NOMO-1 (cell line): ENCODE data around the gene SEPTIN11.

Source experiments
- DNase-seq, 2 experiments: peaks; one replicate each; lab custom pipeline; 2025; ENCODE audit not compliant: unreplicated experiment in 2 of 2; lab: John Stamatoyannopoulos, UW

SEPTIN11 gene

DNA sequence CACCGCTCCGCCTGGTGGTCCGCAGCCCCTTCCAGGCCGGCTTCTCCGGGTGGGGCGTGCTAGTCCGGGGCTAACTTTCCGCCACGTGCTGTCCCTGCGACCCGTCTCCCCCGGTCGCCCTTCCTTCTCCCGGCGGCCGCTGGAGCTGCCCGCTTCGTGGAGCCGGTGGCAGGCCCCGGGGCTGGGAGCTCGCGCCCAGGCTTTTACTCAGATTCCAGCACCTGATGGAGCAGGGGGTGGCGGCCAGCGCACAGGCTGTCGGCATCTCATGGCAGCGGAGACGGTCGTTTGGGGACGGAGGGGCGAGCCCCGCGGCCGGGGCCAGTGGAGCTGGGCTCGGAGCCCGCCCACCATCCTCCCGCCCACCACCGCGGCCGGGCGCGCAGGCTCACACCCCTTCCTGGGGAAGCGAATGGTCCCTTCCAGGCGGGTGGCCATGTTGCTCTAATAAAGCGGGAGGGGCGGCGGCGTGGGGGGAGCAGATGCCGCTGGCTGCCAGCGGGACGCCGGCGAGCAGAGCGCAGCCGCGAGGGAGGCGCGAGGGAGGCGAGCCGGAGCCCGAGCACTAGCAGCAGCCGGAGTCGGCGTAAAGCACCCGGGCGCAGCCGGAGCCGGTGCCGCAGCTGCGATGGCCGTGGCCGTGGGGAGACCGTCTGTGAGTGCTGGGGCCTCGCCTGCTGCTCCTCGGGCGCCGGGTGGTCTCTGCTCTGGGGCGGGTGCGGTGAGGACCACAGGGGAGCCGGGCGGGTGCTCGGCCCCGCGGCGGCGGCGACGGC lies at the start of gene SEPTIN11:
Gene SEPTIN11 (plus strand): TSS at position 477 of the 776 bp plus-strand sequence. CDS start 152 bp downstream, at position 629.
- peak; percentile 79 to 86 for DNase-seq

DNA sequence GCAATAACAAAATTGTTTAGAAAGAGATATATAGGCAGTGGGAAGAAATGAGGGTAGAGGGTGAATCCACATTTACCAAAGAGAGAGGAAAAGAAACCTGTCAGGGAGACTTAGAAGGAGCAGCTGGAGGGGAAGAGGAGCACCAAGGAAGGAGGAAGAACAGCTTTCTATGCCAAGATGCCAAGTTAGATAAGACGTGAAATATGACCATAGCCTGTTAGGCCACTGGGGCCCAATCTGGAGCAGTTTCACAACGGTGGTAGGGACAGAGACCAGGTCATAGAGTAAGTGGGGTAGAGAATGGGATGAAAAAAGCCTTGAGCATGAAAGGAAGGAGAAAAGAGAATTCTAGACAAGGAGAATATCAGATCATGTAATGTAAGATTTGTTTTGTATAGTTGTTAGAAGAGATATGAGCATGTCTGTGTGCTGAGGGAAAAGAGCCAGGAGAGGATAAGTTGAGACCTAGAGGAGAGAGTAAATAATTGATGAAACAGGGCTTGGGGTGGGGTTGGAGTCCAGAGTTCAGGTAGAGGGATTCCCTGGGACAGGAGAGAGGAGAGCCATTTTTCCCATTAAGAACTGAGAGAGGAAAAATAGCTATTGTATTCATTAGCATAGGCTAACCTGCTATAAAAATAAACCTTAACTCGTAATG lies 47.2 kb upstream of the SEPTIN11 start:
- DNase-seq, result no peak

DNA sequence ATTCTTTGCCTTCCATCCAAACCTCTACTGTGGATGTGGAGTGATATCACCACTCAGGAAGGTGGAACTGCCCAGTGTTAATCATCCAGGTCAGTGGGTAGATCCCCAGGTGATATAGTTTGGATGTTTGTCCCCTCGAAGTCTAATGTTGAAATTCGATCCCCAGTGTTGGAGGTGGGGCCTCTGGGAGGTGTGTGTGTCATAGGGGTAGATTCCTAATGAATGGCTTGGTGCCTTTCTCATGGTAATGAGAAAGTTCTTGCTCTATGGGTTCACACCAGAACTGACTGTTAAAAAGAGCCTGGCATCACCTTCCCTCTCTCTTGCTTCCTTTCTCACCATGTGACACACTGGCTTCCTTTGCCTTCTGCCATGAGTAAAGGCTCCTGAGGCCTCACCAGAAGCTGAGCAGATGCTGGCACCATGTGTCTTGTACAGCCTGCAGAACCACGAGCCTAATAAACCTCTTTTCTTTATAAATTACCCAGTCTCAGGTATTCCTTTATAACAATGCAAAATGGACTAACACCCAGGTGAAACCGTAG lies 44.8 kb upstream of the SEPTIN11 start:
- DNase-seq, result no peak

DNA sequence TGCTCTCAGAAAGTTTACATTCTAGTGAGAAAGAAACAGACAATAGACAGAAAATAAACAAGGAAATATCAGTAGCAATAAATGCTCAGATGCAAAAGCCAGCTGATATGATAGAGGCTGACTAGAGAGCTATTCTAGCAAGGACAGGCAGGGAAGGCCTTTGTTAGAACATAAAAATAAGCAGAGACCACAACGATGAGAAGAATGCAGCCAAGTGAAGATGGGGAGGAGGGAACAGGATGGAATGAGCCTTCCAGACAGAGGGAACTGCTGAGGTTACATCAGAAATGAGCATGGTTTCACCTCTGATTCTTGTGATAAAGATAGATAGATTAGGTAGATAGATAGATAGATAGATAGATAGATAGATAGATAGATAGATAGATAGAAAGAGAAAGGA lies 44.0 kb upstream of the SEPTIN11 start:
- no peak for DNase-seq

DNA sequence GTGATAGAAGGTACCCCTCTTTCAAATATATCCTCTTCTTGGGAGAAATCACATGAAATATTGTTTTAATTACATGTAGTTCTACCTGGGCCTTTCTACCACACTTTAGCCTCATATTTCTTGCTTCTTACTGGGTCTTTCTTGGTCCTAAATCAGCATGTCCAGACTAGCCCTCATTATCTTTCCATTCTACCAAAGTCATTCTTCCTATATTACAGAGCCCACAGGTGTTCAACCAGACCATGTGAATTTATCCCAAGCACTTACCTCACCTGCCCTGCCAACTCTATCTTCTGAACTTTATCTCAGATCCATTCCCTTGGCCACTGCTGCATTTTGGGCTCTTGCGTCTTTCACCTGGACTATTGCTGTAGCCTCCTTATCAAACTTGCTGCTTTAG lies 39.8 kb upstream of the SEPTIN11 start:
- no peak for DNase-seq

DNA sequence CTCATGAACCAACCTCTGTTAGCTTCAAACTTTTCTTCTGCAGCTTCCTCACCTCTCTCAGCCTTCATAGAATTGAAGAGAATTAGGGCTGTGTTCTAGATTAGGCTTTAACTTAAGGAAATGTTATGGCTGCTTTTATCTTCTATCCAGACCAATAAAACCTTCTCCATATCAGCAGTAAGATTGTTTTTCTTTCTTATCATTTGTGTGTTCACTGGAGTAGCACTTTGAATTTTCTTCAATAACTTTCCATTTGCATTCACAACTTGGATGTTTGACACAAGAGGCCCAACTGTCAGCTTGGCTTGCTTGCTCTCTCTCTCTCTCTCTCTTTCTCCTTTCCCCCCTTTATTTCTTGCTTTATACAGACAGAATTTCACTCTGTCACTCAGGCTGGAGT lies 28.8 kb upstream of the SEPTIN11 start:
- DNase-seq, result no peak

DNA sequence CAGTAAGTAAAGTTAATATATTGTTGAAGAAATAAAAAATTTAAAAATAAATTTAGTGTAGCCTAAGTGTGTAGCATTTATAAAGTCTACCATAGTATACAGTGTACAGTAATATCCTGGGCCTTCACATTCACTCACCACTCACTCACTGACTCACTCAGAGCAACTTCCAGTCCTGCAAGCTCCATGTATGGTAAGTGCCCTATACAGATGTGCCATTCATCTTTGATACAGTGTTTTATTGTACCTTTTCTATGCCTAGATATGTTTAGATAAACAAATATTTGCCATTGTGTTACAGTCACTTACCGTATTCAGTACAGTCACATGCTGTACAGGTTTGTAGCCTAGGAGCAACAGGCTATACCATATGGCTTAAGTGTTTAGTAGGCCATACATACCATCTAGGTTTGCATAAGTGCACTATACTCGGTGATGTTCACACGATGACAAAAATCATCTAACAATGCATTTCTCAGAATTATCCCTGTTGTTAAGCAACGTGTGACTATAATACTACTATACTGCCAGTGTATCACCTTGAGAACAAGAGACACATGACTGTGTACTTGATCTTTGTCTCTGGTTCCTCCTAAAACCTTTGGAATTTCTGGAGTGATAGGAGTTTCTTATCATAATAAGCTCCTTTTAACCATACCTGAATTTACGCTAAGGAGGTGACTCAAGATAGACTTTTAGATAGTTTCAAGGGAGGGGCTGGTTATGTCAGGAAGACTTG lies 25.8 kb upstream of the SEPTIN11 start:
- no peak for DNase-seq

DNA sequence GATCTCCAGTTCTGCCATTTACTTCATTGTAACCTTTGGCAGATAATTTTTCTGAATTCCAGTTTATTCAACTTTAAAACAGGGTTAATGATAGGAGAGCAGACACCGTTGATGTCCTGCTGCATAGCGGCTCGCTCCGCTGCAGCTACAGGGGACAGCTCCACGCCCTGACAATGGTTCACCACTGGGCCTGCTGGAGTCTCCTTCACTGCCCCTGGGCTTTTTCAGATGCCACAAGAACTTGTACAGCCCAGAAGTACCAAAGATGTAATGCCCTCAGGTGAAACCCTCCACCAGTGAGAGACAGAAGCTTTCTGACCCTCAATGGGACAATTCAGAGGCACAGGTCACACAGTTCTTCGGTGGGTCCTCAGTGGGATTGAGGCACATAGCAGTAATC lies 22.7 kb upstream of the SEPTIN11 start:
- DNase-seq, result no peak

DNA sequence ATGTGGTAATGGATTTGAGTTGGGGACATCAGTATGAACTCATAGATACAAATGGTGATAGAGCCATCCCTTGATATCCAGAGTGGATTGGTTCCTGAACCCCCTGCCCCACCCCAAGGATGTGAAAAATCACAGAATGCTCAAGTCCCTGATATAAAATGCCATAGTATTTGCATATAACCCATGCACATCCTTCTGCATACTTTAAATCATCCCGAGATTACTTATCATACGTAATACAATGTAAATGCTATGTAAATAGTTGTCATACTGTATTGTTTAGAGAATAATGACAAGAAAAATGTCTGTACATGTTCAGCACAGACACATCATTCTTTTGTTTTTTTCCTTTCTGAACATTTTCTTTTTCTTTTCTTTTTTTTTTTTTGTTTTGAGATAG lies 18.9 kb upstream of the SEPTIN11 start:
- DNase-seq, result no peak

DNA sequence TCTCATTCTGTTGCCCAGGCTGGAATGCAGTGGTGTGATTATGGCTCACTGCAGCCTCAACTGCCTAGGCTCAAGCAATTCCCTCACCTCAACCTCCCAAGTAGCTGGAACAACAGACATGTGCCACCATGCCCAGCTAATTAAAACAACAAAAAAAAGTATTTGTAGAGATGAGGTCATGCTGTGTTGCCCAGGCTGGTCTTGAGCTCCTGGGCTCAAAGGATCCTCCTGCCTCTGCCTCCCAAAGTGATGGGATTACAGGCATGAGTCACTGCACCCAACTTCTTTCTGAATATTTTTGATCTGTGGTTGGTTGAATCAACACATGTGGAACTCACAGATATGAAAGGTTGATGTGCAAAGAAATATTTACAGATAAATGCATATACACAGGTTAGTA lies 18.5 kb upstream of the SEPTIN11 start:
- no peak for DNase-seq

DNA sequence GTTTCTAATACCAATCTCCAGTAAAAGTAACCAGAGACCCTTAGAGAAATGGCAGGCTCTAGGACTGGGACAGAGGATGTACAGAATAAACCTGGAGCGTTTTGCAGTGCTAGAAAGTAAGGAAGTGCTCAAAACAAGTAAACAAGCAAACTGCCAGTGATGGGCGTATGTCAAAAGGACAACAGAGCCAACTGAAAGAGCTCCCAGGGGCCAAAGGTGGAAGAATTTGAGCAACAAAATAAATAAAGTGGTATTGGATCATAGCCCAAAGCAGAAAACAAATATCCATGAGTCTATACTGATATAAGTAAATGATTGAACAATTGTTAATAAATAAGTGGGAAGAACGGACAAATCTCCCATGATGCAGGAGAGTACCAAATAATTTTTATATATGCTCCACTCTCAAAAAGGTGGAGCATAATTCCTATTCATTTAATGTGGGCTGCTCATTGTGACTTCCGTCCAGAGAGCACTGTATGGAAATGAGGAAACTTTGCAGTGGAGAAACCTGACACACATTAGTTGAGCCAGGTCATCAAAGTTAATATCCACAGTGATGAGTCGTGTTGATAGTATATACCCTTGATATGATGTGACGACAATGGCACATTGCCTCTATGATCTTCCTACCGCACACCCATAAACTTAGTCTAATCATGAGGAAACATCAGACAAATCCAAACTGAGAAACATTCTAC lies 17.8 kb upstream of the SEPTIN11 start:
- DNase-seq, result no peak

DNA sequence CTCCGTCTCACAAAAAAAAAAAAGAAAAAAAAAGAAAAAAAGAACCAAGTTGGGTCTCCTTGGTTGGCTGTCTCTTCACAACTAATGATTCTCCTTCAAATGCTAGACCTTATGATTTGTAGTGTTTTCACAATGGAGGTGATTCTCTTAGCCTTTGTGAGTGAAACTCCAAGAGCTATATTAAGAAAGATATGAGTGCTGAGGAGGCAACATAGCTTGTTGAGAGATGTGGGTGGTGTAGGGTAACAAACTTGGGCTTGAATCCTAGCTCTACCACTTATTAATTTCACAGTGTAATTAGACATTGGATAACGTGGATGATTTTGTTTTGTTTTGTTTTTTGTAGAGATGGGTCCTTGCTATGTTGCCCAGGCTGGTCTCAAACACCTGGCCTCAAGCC lies 10.4 kb upstream of the SEPTIN11 start:
- no peak for DNase-seq

DNA sequence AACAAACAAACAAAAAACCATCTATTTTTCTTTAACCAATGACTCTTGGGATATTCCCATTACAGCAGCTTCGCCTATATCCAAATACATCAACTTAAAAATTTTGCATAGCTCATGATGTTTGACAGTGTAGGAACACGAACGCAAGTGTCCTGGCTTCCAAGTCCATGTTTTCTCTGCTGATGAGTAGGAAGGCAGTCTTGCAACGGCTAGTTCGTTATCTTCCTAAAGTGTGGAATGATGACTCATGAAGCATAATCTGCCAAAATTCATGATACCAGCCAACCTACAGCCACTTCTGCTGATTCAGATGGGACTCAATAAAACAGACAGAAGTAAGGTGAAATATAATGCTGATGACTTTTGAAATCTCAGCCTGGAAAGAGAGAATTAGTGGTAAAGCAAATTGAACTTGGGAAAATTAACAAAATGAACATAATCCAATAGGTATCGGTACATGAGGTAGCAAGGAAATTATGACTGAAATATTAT lies 6.4 kb upstream of the SEPTIN11 start:
- DNase-seq, result no peak

DNA sequence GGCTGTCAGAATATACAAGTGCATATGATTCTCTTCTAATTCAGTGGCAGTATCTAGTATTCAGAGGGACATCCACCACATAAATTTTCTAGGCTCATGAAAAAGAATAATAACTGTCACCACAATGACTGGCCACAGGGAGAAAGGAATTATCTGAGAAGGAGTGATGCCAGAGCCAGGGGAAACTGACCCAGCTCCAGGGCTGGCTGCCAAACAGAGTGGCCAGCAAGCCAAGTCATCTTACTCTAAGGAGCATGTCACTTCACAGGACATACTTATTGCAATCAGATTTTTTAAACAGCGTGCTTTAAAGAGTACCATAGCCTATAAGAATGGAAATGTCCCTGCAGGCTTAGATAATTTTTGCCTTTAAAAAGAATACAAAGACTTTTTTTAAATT lies 5.8 kb upstream of the SEPTIN11 start:
- no peak for DNase-seq

DNA sequence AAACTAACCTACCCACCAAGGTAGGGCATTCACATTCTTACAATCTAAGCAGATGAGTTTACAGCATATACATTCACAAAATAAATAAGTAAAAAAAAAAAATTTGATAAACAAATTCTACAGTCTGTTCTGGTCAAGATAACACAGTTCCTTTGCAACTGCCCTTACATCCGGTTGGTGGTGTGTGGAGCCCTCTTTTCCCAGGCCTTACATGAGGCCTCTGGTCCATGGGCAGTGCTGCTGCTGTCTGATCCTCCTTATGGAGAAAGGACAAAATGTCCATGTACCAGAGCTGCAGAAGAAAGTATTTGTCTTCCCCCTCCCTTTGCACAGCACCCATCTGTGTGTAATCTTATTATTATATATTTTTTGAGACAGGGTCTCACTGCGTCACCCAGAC lies 2.2 kb upstream of the SEPTIN11 start:
- DNase-seq, result no peak

DNA sequence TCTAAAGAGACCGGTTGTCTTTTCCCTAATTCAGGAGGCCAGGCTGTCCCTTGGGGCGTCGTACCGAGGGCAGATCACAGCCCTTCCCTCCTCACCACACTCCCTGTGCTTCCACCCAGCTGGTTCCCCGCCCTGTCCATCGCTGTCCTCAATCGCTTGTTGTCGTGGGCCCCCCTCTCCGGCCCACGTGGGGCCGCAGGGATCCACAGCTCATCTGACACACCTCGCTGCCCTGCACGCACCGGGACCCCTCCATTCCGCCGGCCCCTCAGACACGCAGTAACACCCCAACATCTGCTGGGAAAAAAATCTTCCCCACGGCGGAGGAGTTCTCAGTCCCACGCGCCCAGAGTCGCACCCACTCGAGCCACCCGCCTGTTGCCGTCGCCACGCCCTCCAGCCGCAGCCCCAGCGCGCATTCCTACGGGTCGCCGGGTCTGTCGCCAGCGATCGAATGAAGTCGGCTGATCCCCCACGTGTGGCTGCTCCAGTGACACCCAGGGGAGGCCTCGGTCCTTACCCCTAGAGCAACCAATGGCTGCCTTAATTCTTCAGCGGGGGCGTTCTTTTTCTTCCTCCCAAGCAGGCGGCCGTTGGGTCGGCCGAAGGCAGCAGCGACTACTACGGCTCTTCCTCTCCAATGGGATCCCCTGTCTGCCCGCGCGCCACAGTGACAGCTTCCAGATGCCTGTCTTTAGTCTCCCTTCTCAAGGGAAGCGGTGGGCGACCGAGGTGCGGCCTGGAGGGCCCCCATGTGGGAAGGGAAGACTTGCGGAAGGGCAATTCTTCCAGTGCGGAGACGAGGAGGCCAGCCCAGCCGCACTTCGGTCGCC lies 893 bp upstream of the SEPTIN11 start:
- DNase-seq, result peak; percentile 55 to 66

DNA sequence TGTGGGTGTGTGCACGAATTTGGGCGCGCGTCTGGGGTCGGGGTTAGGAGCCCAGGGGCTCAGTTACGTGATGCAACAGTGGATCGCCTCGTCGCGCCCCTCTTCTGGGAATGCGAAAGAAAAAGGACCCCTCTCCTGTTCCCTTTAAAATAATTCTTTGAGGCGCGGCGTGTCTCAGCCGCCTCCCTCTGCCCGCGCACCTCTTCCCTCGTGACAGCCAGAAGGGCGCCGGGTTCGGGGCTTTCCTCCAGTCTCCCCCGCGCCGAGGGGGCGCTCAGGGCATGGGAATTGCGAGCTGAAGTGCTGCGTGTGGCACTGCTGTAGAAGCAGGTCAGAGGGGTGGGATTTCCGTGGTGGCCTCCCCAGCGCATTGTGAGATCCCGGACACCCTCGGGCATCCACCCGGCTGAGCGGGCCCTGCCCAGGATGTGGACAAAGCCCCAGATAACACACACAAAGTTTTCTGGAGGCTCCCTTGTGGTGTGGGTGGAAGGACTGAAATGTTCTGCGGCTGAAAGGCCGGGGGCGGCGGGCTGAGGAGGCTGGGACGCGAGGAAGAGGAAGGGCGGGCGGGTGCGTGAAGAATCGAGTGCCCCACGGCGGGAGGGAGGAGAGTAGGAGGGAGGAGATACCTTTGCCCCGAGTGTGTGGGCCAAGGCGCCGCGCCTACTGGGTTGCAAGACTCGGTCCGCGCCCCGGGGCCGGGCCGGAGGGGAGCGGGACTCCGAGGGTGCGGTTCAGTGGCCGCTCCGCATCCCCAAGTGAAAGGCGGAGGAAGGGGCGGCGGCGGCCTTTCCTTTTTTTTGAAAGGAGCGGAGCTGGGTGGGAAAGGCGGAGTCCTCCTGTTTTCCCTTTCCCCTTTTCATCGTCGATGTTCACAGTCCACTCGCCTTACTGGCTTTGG lies 752 bp downstream of the SEPTIN11 start:
- DNase-seq, result peak in 1 of 2 experiments; percentile 10

DNA sequence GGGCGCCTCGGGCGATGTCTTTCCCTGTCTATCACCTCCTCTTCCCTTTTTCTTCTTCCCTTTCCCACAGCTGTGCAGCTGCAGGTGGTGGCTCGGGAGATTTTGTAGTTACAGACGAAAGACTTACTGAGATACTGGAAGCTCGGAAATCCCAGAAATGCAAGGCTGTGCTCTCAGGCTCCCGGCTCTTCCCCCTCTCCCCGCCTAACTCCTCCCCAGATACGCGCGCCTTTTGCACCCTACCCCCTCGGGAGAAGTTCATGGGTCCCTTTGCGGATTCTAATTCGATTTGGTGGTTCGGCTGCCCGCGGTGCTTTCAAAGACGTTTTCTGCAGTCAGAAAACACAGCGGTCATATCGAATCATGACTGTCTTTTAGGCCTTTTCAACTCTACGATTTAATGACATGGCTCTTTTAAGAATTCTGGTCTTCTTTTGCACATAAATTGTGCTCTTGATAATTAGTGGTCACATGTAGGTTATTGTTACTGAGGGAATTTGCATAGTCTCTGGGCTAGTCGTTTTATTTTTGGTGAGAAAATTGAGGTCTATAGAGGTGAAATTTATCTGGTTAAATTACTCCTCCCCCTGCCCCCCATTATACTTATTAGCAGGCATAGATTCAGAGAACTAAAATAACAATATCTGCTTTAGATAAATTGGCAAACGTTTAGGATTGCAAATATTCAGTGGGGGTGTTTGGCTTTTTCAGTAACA lies 1.6 kb downstream of the SEPTIN11 start:
- peak in 1 of 2 experiments; percentile 12 for DNase-seq
